AG09309 (cell line): ENCODE measurements around the gene GLI3.

Source experiments
- DNase-seq: peaks from one replicate; pipeline ENCODE4 v3.0.0-alpha.2; 2010; ENCODE audit warnings: low read depth
- H3K4me3 ChIP-seq: 2 replicates; pipeline ENCODE4 v1.5.1; 2011; ENCODE audit warnings: mild to moderate bottlenecking, low read depth, low read length, moderate library complexity; ENCODE audit not compliant: control insufficient read depth
- TF ChIP-seq, protein P1 (sequence below): IDR thresholded peaks from 2 replicates; pipeline ENCODE4 v1.5.1; 2011; ENCODE audit warnings: mild to moderate bottlenecking, low read depth, low read length, inconsistent platforms; ENCODE audit not compliant: insufficient read depth, control insufficient read depth; ENCODE audit errors: missing control alignments

The GLI3 gene

DNA sequence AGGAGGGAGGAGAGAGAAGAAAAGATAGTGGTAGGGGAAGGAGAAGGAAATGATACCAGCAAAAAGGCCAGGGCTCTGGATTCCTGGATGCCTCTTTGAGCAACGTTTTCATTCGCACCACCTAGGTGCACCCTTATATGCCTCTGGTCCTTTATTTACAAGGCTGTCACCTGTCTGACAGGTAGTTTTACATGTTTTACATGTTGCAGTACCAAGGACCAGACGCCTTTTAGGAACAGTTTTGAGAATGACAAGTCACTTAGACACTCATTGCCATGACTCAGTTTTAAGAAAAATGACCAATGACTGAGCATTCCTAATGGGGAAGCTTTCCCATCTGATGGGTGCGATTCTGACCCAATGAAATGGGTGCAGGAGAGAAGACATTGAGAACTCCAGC, 119.8 kb downstream of the GLI3 start:
- no peak for DNase-seq
- TF ChIP-seq, protein P1, sequence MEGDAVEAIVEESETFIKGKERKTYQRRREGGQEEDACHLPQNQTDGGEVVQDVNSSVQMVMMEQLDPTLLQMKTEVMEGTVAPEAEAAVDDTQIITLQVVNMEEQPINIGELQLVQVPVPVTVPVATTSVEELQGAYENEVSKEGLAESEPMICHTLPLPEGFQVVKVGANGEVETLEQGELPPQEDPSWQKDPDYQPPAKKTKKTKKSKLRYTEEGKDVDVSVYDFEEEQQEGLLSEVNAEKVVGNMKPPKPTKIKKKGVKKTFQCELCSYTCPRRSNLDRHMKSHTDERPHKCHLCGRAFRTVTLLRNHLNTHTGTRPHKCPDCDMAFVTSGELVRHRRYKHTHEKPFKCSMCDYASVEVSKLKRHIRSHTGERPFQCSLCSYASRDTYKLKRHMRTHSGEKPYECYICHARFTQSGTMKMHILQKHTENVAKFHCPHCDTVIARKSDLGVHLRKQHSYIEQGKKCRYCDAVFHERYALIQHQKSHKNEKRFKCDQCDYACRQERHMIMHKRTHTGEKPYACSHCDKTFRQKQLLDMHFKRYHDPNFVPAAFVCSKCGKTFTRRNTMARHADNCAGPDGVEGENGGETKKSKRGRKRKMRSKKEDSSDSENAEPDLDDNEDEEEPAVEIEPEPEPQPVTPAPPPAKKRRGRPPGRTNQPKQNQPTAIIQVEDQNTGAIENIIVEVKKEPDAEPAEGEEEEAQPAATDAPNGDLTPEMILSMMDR, result no peak
- H3K4me3 ChIP-seq, result no peak overlapping the region

DNA sequence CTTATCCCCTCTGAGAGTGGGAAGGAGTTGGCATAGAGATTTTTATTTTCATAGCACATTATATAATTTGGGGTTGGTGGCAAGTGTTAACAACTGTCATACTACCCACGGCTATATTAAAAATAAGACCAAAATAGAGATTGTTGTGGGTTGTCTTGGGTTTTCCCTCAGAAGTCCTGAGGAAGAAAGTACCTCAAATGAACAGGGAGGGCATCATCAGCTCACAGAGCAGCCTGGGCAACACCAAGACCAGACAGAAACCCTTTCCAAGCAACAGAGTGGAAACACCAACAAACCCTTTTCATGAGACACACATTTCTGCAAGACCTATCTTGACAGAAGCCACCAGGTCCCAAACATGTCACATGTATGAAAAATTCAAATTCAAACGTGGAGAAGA, 121.2 kb downstream of the GLI3 start:
- TF ChIP-seq, protein P1, result no peak
- no peak for DNase-seq
- no peak overlapping the region for H3K4me3 ChIP-seq

DNA sequence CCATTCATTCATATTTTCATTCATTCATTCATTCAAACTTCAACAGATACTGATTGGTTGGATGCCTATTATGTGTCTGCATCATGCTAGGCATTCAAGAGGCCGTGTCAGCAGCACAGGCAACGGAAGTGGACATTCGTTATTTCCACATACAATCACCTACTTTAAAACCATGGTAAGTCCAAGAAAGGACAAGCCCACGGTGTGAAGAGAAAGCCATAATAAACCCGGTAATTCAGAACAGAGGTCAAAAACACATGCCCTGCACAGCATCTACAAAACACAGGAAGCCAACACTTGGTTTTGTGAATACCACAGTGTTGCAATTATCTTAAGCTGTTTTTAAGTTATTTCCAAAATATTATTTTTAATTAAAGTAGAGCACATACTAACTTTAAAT, 126.7 kb downstream of the GLI3 start:
- H3K4me3 ChIP-seq, result no peak overlapping the region
- TF ChIP-seq, protein P1, result no peak
- DNase-seq, result no peak

DNA sequence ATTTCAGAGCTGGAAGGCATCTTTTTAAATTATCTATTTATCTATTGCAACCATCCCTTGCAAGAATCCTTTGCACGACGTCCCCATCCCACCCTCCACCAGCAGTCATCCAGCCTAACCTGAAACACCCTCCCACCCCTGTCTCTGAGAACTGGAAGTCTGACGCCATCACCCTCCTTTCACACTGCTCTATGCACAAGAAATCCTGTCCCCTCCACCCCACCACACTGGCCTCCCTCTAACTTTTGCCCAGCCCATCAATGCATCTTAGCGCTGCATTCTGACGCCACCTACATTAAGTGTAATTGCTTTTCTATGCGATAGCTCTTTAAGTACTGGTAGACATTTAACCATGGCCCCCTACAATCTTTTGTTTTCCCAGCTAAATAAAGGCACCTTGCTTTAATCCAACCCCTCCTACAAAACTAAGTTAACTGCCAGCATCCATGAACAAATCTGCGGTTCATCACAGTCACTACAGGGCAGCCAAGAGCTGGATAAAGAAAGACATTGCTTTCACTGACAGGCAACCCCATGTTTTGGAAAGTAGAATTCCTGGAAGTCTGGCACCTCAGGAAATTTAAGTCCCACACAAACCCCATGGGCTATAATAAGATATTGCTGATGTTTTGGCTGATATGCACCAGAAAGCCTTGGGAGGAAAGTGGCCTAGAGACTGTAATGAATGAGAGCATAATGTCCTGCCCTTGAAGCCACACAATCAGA, 128.0 kb downstream of the GLI3 start:
- H3K4me3 ChIP-seq, result no peak overlapping the region
- no peak for DNase-seq
- TF ChIP-seq, protein P1, result no peak

- H3K4me3 ChIP-seq, result no peak overlapping the region
- DNase-seq, result no peak
- TF ChIP-seq, protein P1, result no peak
Observed at GRCh38 chr7:42107484-42108240, 129.3 kb downstream of the GLI3 start.

GRCh38 chr7:42106562-42106961, 130.4 kb downstream of the GLI3 start:
- DNase-seq, result no peak
- TF ChIP-seq, protein P1, result no peak
- no peak overlapping the region for H3K4me3 ChIP-seq
